GM12878 (cell line): Measurements from ENCODE around the gene MYOZ2. TPM values are rescaled to one million over a fixed set of nuclear protein-coding genes. Genes with fewer than 3 reads are reported as not detected.

ENCODE experiments used
- ATAC-seq: fragments of 200-7000 bp; cut with Tn5 transposase; 3 replicates; pipeline ENCODE4 v1.9.1; 2020; ENCODE audit warnings: mild to moderate bottlenecking, moderate library complexity
- BruUV-seq: library from RNA; stranded (reverse); fragments of 400-500 nt; replicated peaks from 2 replicates; lab custom pipeline; 2021; lab: Mats Ljungman, UMichigan
- CTCF ChIA-PET: fragments of 300-600 bp; sonication (Branson Sonifier 250); formaldehyde crosslinking; extraction: SDS; loops from one replicate; lab custom pipeline; 2021; ENCODE audit warnings: inconsistent platforms; lab: Yijun Ruan, JAX
- POLR2A ChIA-PET: fragments of 350-600 bp; formaldehyde crosslinking; extraction: SDS; loops from one replicate; lab custom pipeline; 2021; ENCODE audit warnings: inconsistent platforms; lab: Charles Lee
- RAD21 ChIA-PET: fragments of 300-600 bp; sonication (Branson Sonifier 250); formaldehyde crosslinking; loops from one replicate; lab custom pipeline; 2023; ENCODE audit warnings: antibody characterized with exemption; ENCODE audit not compliant: unreplicated experiment; lab: Charles Lee
- SMC1A ChIA-PET: fragments of 300-600 bp; sonication (Branson Sonifier 250); formaldehyde crosslinking; loops from one replicate; lab custom pipeline; 2023; ENCODE audit not compliant: unreplicated experiment, uncharacterized antibody; lab: Charles Lee
- DNase-seq: peaks from one replicate; pipeline ENCODE4 v3.0.0-alpha.2; 2011; ENCODE audit warnings: low read depth, low spot score
- FAIRE-seq: peaks from 3 replicates; lab custom pipeline; 2011; peaks lifted over from hg19 to GRCh38; lab: Jason Lieb, UNC
- H2AFZ ChIP-seq: 2 replicates; pipeline ENCODE4 v1.6.0; 2011; ENCODE audit warnings: low read depth, low read length, control low read depth; ENCODE audit not compliant: control insufficient read depth
- H3K27ac ChIP-seq: 2 replicates; pipeline ENCODE4 v1.5.1; 2011; ENCODE audit warnings: control low read depth; ENCODE audit not compliant: control insufficient read depth, insufficient read depth
- H3K27me3 ChIP-seq, 2 experiments: replicated peaks in 1 of 2; 2 replicates each; pipeline versions ENCODE4 v1.6.0 to v1.6.1; 2011; ENCODE audit warnings: low read length in 1 of 2; ENCODE audit not compliant: control insufficient read depth in 2 of 2, insufficient read depth in 2 of 2
- H3K36me3 ChIP-seq, 2 experiments: 2 replicates each; pipeline ENCODE4 v1.5.1; 2011; ENCODE audit warnings: low read length in 1 of 2; ENCODE audit not compliant: control insufficient read depth in 2 of 2, insufficient read depth in 2 of 2
- H3K4me1 ChIP-seq: 2 replicates; pipeline ENCODE4 v1.6.1; 2011; ENCODE audit warnings: mild to moderate bottlenecking, low read length, moderate library complexity, mixed read lengths; ENCODE audit not compliant: control insufficient read depth, insufficient read depth
- H3K4me2 ChIP-seq: 2 replicates; pipeline ENCODE4 v1.6.0; 2011; ENCODE audit warnings: control low read depth; ENCODE audit not compliant: control insufficient read depth, insufficient read depth
- H3K4me3 ChIP-seq: fragments of 200-600 bp; sonication (generic); 2 replicates; pipeline ENCODE4 v1.5.1; 2016
- H3K79me2 ChIP-seq: 2 replicates; pipeline ENCODE4 v1.6.0; 2011; ENCODE audit warnings: low read length; ENCODE audit not compliant: control insufficient read depth, insufficient read depth
- H3K9ac ChIP-seq: 2 replicates; pipeline ENCODE4 v1.8.0; 2011; ENCODE audit warnings: low read length, control low read depth, mixed read lengths; ENCODE audit not compliant: control insufficient read depth, insufficient read depth
- H3K9me3 ChIP-seq: replicated peaks from 3 replicates; pipeline ENCODE4 v1.5.1; 2011; ENCODE audit warnings: mild to moderate bottlenecking, low read length; ENCODE audit not compliant: control insufficient read depth, insufficient read depth
- H4K20me1 ChIP-seq: 2 replicates; pipeline ENCODE4 v1.6.0; 2011; ENCODE audit not compliant: control insufficient read depth, insufficient read depth
- BHLHE40 ChIP-seq, 2 experiments: fragments of 450-650 bp in 1 of 2; IDR thresholded peaks; 2 replicates each; pipeline ENCODE4 v1.6.1; 2011 to 2017; ENCODE audit warnings: low read depth in 2 of 2, borderline replicate concordance in 1 of 2, improper control_type of control experiment in 1 of 2, low read length in 1 of 2, mild to moderate bottlenecking in 1 of 2
- BMI1 ChIP-seq: fragments of 450-650 bp; IDR thresholded peaks from 2 replicates; pipeline ENCODE4 v1.6.1; 2016; ENCODE audit warnings: mild to moderate bottlenecking, moderate library complexity, borderline replicate concordance
- CHD1 ChIP-seq: IDR thresholded peaks from 2 replicates; pipeline ENCODE4 v1.6.1; 2012; ENCODE audit warnings: low read depth, low read length, improper control_type of control experiment
- E2F8 ChIP-seq: fragments of 450-650 bp; IDR thresholded peaks from 2 replicates; pipeline ENCODE4 v1.6.1; 2018; ENCODE audit warnings: mild to moderate bottlenecking, low read depth, moderate library complexity; ENCODE audit not compliant: partially characterized antibody
- EGR1 ChIP-seq, 2 experiments: IDR thresholded peaks; 1 replicate in 1 of 2; 2 replicates in 1 of 2; pipeline ENCODE4 v1.6.1; 2011 to 2012; ENCODE audit warnings: low read depth in 2 of 2, low read length in 2 of 2, borderline replicate concordance in 1 of 2, mild to moderate bottlenecking in 1 of 2, moderate library complexity in 1 of 2
- IRF4 ChIP-seq: IDR thresholded peaks from 2 replicates; pipeline ENCODE4 v1.6.1; 2011; ENCODE audit warnings: low read depth, low read length
- KAT2A ChIP-seq: conservative IDR thresholded peaks from 2 replicates; pipeline ENCODE4 v1.6.1; 2011; ENCODE audit warnings: low read depth, low read length; ENCODE audit not compliant: control insufficient read depth
- NFYB ChIP-seq: IDR thresholded peaks from 2 replicates; pipeline ENCODE4 v1.6.1; 2011; ENCODE audit warnings: low read depth, mild to moderate bottlenecking, low read length, improper control_type of control experiment, moderate library complexity; ENCODE audit not compliant: insufficient read depth
- PBX3 ChIP-seq: IDR thresholded peaks from 2 replicates; pipeline ENCODE4 v1.6.1; 2011; ENCODE audit warnings: mild to moderate bottlenecking, low read depth, low read length, moderate library complexity; ENCODE audit not compliant: insufficient replicate concordance
- SREBF2 ChIP-seq: IDR thresholded peaks from 2 replicates; pipeline ENCODE4 v1.6.1; 2012; ENCODE audit warnings: mild to moderate bottlenecking, low read length
- STAT3 ChIP-seq: IDR thresholded peaks from 2 replicates; pipeline ENCODE4 v1.6.1; 2011; ENCODE audit warnings: low read depth, low read length, improper control_type of control experiment
- TCF12 ChIP-seq: IDR thresholded peaks from 2 replicates; pipeline ENCODE4 v1.6.1; 2011; ENCODE audit warnings: low read depth, mild to moderate bottlenecking, low read length
- USF1 ChIP-seq: IDR thresholded peaks from 2 replicates; pipeline ENCODE4 v1.6.1; 2011; ENCODE audit warnings: borderline replicate concordance, low read depth, mild to moderate bottlenecking, moderate library complexity, mixed read lengths, low read length; ENCODE audit not compliant: insufficient read depth; ENCODE audit errors: extremely low read length
- ZBTB40 ChIP-seq: fragments of 450-650 bp; IDR thresholded peaks from 2 replicates; pipeline ENCODE4 v1.6.1; 2016; ENCODE audit warnings: mild to moderate bottlenecking, moderate library complexity, borderline replicate concordance
- WGBS: methylation state at CpG from one replicate; pipeline ENCODE4 v1.1.6; 2016; ENCODE audit warnings: low lambda C conversion rate; ENCODE audit not compliant: insufficient replicate concordance, insufficient coverage; ENCODE audit errors: missing lambda C conversion rate; 5-methylcytosine and 5-hydroxymethylcytosine counted together
- in situ Hi-C: fragments of 300-500 bp; cut with MboI; formaldehyde crosslinking; loops from 9 replicates; pipeline ENCODE4 v1.14.3; 2018; ENCODE audit warnings: mixed read lengths
- intact Hi-C: fragments of 100-400 bp; cut with micrococcal nuclease; formaldehyde crosslinking; loops from one replicate; pipeline ENCODE4 v1.14.2; 2022; ENCODE audit not compliant: unreplicated experiment
- polyA plus RNA-seq, 11 experiments: library from polyadenylated mRNA; depleted of rRNA in 4 of 11; unstranded in 6 of 11; stranded (reverse) in 5 of 11; fragments of >200 nt; fragmentation: Nextera tagmentation in 4 of 11; fragmentation: Illumina TruSeq in 1 of 11; extraction: Ambion mirVana in 4 of 11; extraction: Trizol in 1 of 11; gene quantifications; 1 replicate in 1 of 11; 2 replicates in 10 of 11; pipeline versions ENCODE4 v1.2.1 to v1.2.3, GENCODE V29; 2011 to 2016; ENCODE audit warnings: inconsistent platforms in 2 of 11, missing spikeins in 2 of 11, low read depth in 1 of 11
- total RNA-seq, 4 experiments: library from RNA; depleted of rRNA in 3 of 4; stranded (reverse); fragments of >200 nt in 3 of 4; fragmentation: Illumina TruSeq in 1 of 4; extraction: Trizol in 1 of 4; gene quantifications; 2 replicates each; pipeline versions ENCODE4 v1.2.1 to v1.2.3, GENCODE V29; 2013 to 2021
- TF ChIP-seq, protein P1 (sequence below): IDR thresholded peaks from 2 replicates; pipeline ENCODE4 v1.6.1; 2012; ENCODE audit warnings: low read depth, low read length, improper control_type of control experiment

MYOZ2 gene
- total and polyA plus RNA-seq, 10 of the 15 experiments (the other 5 are each of a cell fraction or from before 2014, with no cell fraction given) = not detected

GRCh38 chr4:119128148-119128547 is 7.5 kb upstream of the MYOZ2 start:
- ChIA-PET RAD21 (no interaction called here), SMC1A (no interaction called here), POLR2A (no interaction called here), CTCF (interaction anchor here (0.5 kb wide), 1 partner anchor 18 kb away, joined by 3 read pairs; no protein-coding TSS in a partner anchor)
- no TSS peak for BruUV-seq
- Histone ChIP-seq H3K4me1 (no peaks in the 10 kb centered on the region), H2AFZ (no peak overlapping the region), H3K36me3 (no peaks in the 10 kb centered on the region), H3K79me2 (no peaks in the 10 kb centered on the region), H4K20me1 (no peaks in the 10 kb centered on the region), H3K9ac (no peak overlapping the region), H3K4me2 (no peak overlapping the region), H3K27me3 (no peaks in the 10 kb centered on the region), H3K27ac (no peak overlapping the region), H3K4me3 (no peak overlapping the region), H3K9me3 (no peaks in the 10 kb centered on the region)
- 81% methylated on average over 3 of the region's 3 CpGs for WGBS
- in situ Hi-C loops = no loop called here
- ATAC-seq (no peak), FAIRE-seq (no peak), DNase-seq (no peak)
- intact Hi-C loops = no loop called here
- TF ChIP-seq EGR1 (IDR thresholded peaks at IDR 0.05; ENCODE audit: borderline replicate concordance in 1 of 2, low read depth in 2 of 2, low read length in 2 of 2) = no peak
- TF ChIP-seq BHLHE40 (IDR thresholded peaks at IDR 0.05; ENCODE audit: borderline replicate concordance in 1 of 2, low read depth in 2 of 2, low read length in 1 of 2) = no peak
- no peak for TF ChIP-seq CHD1
- no peak for TF ChIP-seq STAT3
- TF ChIP-seq TCF12 = no peak
- no peak for TF ChIP-seq BMI1
- no peak for TF ChIP-seq KAT2A
- TF ChIP-seq NFYB = no peak
- TF ChIP-seq E2F8 = no peak
- TF ChIP-seq SREBF2 = no peak
- TF ChIP-seq, protein P1, sequence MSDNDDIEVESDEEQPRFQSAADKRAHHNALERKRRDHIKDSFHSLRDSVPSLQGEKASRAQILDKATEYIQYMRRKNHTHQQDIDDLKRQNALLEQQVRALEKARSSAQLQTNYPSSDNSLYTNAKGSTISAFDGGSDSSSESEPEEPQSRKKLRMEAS = no peak
- no peak for TF ChIP-seq ZBTB40
- TF ChIP-seq USF1 = no peak
- no peak for TF ChIP-seq PBX3
- TF ChIP-seq IRF4 = no peak
